ENCODE measurements around the gene SLC35A5.

Gene SLC35A5

GRCh38 chr3:112594856-112595255, 33.0 kb downstream of the SLC35A5 start:
- H3K27me3 ChIP-seq (replicated peaks; ENCODE audit: control insufficient read depth, insufficient read depth, low read length), result no peaks in the 10 kb centered on the region
- H3K36me3 ChIP-seq (ENCODE audit: control insufficient read depth, insufficient read depth, low read length), result no peaks in the 10 kb centered on the region
- TF ChIP-seq, protein P1, sequence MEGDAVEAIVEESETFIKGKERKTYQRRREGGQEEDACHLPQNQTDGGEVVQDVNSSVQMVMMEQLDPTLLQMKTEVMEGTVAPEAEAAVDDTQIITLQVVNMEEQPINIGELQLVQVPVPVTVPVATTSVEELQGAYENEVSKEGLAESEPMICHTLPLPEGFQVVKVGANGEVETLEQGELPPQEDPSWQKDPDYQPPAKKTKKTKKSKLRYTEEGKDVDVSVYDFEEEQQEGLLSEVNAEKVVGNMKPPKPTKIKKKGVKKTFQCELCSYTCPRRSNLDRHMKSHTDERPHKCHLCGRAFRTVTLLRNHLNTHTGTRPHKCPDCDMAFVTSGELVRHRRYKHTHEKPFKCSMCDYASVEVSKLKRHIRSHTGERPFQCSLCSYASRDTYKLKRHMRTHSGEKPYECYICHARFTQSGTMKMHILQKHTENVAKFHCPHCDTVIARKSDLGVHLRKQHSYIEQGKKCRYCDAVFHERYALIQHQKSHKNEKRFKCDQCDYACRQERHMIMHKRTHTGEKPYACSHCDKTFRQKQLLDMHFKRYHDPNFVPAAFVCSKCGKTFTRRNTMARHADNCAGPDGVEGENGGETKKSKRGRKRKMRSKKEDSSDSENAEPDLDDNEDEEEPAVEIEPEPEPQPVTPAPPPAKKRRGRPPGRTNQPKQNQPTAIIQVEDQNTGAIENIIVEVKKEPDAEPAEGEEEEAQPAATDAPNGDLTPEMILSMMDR (IDR thresholded peaks at IDR 0.05; ENCODE audit: insufficient read depth, low read length, poor library complexity, severe bottlenecking), result no peak
- DNase-seq (ENCODE audit: extremely low read depth, insufficient read length), result no peak
- no peak overlapping the region for H3K4me3 ChIP-seq (replicated peaks; ENCODE audit: low read depth, low read length)

- TF ChIP-seq, protein P1 (IDR thresholded peaks at IDR 0.05; ENCODE audit: insufficient read depth, low read length, poor library complexity, severe bottlenecking), result no peak
- no peak for DNase-seq (ENCODE audit: extremely low read depth, insufficient read length)
- Histone ChIP-seq H3K27me3 (replicated peaks; ENCODE audit: control insufficient read depth, insufficient read depth, low read length) (no peaks in the 10 kb centered on the region), H3K36me3 (ENCODE audit: control insufficient read depth, insufficient read depth, low read length) (no peaks in the 10 kb centered on the region), H3K4me3 (replicated peaks; ENCODE audit: low read depth, low read length) (no peak overlapping the region)
Measured at GRCh38 chr3:112597945-112598344, 36.1 kb downstream of the SLC35A5 start.

- no peaks in the 10 kb centered on the region for H3K36me3 ChIP-seq (ENCODE audit: control insufficient read depth, insufficient read depth, low read length)
- DNase-seq (ENCODE audit: extremely low read depth, insufficient read length), result no peak
- no peaks in the 10 kb centered on the region for H3K27me3 ChIP-seq (replicated peaks; ENCODE audit: control insufficient read depth, insufficient read depth, low read length)
- H3K4me3 ChIP-seq (replicated peaks; ENCODE audit: low read depth, low read length), result no peak overlapping the region
- TF ChIP-seq, protein P1 (IDR thresholded peaks at IDR 0.05; ENCODE audit: insufficient read depth, low read length, poor library complexity, severe bottlenecking), result no peak
Measured at GRCh38 chr3:112598731-112599130, 36.9 kb downstream of the SLC35A5 start.

- DNase-seq (ENCODE audit: extremely low read depth, insufficient read length), result peak; percentile 11
- Histone ChIP-seq H3K27me3 (replicated peaks; ENCODE audit: control insufficient read depth, insufficient read depth, low read length) (no peaks in the 10 kb centered on the region), H3K36me3 (ENCODE audit: control insufficient read depth, insufficient read depth, low read length) (no peaks in the 10 kb centered on the region), H3K4me3 (replicated peaks; ENCODE audit: low read depth, low read length) (no peak overlapping the region)
- TF ChIP-seq, protein P1 (IDR thresholded peaks at IDR 0.05; ENCODE audit: insufficient read depth, low read length, poor library complexity, severe bottlenecking), result no peak
Measured at GRCh38 chr3:112602217-112602838, 40.5 kb downstream of the SLC35A5 start.

DNA sequence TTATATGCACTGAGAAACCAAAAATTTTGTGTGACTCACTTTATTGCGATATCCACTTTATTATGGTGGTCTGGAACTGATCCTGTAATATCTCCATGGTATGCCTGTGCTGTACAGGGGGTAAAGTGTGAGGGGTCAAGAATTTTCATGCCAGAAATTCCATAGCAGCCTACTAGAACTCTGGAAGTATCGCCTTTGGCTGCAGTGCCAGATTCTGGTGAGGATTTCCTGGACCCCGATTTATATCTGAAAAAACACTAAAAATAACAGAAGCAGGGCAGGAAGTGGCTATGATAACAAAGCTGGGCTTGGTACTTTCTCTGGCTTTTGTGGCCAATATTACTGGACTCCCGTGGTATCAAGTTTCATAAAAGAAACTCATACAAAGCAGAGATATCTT, 42.7 kb downstream of the SLC35A5 start:
- DNase-seq (ENCODE audit: extremely low read depth, insufficient read length), result no peak
- TF ChIP-seq, protein P1 (IDR thresholded peaks at IDR 0.05; ENCODE audit: insufficient read depth, low read length, poor library complexity, severe bottlenecking), result no peak
- H3K36me3 ChIP-seq (ENCODE audit: control insufficient read depth, insufficient read depth, low read length), result no peaks in the 10 kb centered on the region
- no peak overlapping the region for H3K4me3 ChIP-seq (replicated peaks; ENCODE audit: low read depth, low read length)
- no peaks in the 10 kb centered on the region for H3K27me3 ChIP-seq (replicated peaks; ENCODE audit: control insufficient read depth, insufficient read depth, low read length)

GRCh38 chr3:112605285-112605684, 43.4 kb downstream of the SLC35A5 start:
- TF ChIP-seq, protein P1 (IDR thresholded peaks at IDR 0.05; ENCODE audit: insufficient read depth, low read length, poor library complexity, severe bottlenecking), result no peak
- Histone ChIP-seq H3K36me3 (ENCODE audit: control insufficient read depth, insufficient read depth, low read length) (no peaks in the 10 kb centered on the region), H3K4me3 (replicated peaks; ENCODE audit: low read depth, low read length) (no peak overlapping the region), H3K27me3 (replicated peaks; ENCODE audit: control insufficient read depth, insufficient read depth, low read length) (no peaks in the 10 kb centered on the region)
- no peak for DNase-seq (ENCODE audit: extremely low read depth, insufficient read length)

Measured in GM06990 (cell line).